NCI-H1694 treated with DMSO at 0.1 percent for 48 hours (cell line): ENCODE data around the gene CCNL2.
A peak's percentile ranks its signal among the peaks of the same experiment; 100 is the strongest.
"Not testable (repeated sequence)": the region's sequence is repeated elsewhere in the genome, so short reads cannot be mapped to it uniquely, and the experiment has no call there.

ENCODE experiments used
- DNase-seq: peaks from one replicate; lab custom pipeline; 2025; lab: John Stamatoyannopoulos, UW

Gene CCNL2

DNA sequence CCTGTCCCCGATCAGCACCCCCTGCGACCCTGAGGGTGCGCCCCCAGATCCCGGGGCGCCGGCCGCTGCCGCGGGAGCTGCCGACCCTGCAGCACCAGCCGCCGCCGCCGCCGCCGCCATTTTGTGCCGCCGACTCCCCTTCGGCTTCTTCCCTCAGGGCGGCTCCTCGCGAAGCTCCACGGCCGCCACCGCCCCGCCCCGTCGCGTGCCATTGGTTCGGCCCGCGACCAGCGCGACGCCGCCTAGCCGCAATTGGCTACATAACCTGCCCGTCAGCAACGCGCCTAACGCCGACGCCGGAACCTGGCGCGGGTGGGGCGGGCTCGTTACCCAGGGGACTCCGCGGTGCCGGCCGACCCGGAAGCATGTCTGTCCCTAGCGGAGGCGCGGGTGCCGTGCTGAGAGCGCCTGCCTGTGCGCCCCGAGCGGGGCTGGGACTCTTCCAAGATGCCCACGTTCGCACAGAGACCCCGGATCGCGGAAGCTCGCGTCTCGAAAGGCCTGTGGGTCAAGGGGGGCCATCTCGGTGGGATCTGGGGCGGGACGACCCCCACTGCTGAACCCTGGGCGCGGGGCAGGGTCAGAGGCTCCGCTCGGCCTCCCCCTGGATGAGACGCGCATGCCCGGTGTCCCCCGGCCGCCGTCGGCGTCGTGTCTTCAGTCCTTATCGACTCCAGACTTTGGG, at the start of gene CCNL2:
CCNL2 (minus strand) TSS at position 149 of the 685 bp plus-strand sequence; CDS start at position 120, 29 bp downstream.
- DNase-seq: peak; percentile 91

DNA sequence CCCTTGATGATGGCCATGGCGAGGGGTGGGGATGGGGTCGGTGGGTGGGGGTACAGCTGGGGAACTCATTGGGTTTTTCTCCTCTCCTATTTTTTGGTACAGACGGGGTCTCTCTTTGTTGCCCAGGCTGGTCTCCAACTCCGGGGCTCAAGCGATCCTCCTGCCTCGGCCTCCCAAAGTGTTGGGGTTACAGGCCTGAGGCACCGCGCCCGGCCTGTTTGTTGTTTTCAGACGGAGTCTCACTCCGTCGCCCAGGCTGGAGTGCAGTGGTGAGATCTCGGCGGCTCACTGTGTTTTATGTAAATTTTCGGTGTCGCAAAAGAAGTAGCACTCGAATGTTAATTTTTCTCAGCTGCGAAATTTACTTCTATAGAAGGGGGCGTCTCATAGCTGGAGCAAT, 47.5 kb upstream of the CCNL2 start:
- not testable (repeated sequence) for DNase-seq

DNA sequence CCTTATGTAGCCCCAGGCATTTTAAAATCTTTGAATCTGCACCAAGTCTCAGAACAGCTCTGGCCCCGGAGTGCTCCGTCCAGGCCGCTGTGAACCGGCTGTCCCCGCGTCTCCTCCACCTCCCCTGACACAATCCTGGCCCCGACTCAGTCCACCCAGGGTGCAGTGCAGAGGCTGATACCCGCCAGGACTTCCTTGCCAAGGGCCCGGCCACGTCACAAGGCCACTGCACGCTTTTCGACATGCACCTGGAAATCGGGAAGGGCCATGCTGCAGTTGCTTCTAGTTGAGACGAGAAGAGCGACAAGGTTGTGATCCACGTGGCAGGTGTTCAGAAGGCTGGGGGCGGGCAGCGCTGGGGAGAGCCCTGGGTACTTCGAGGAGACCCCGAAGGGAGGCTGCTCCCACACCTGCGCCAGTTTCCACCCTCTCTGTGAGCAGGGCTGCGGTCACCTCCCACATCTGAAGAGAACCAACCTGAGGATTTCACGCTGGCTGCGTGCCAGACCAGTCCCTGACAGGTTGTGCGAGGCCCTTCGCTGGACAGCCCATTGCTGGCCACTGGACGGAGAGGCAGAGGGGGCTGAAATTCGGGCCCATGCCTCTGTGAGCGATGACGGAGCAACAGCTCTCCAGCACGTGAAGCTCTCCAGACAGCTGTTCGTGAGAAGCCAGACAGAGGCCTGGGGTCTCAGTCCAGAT, 43.1 kb upstream of the CCNL2 start:
- DNase-seq: no peak

DNA sequence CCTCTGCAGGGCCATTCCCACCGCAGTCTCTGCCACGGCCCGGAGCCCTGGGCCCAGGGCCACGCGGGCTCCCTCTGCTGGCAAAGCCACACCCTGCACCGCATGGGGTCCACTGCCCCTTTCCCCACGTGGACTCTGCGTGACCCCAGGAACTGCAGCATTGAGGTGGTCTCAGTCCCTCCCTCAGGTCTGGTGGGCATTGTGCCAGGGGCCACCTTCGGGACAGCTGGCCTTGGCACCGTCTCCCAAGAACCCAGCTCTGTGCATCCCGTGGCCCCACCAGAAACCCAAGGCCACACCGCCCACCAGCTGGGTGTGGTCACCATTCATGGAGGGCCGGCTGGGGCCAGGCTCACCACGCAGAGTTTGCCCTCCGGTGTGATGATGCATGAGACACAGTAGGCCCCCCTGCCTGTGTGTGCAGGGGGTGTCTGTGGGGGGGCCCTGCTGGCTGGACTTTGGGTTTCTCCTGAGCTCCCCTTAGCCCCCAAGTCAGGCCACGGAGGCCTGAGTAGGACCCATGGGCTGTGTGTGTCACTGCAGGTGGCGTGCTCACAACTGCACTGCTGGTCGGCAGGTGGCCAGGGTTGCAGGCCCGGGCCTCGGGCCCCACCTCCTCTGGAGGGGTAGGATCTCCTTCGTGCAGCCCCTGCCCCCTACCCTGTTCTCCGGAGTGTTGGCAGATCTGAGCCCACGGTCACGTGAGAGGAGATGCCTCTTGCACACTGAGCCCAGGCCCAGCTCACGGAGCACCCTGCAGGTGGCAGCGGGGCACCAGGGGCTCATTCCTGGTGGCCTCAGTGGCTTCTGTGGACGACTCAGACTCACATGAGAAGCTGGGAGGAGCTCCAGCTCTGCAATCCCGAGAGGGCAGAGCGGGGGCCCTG, 42.1 kb upstream of the CCNL2 start:
- DNase-seq: peak; percentile 18

DNA sequence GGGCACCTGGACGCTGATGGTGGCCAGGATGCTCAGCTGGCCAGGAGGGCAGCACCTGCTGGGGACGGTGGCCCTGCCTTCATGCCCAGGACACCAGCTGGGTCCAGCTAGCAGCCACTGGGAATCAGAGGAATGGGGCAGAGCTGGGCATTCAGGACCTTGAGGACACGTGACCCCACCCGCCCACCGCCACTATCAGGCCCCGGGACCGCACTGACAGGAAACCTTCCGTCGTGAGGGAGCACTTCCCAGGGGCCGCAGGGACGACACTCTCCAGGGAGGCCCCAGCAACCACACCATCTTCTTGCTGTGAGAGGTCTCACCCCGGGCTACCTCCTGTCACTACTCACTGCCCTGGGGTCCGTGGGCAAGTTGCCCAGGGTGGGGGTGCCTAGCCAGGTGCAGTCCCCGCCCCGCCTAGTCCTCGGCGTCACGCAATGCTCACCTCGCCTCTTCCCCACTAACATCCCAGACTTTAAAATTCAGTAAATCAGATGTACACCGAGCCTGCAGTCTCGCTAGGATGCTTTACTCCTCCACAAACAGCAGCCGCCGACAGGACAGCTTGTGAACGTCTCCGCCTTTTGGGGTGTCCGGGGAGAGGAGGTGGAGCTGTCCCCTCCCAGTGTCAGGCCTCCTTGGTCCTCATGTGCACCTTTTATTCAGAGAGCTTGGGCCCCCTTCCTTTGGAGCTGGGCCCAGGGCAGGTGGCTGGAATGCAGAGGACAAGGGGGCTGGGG, 41.3 kb upstream of the CCNL2 start:
- DNase-seq: no peak

DNA sequence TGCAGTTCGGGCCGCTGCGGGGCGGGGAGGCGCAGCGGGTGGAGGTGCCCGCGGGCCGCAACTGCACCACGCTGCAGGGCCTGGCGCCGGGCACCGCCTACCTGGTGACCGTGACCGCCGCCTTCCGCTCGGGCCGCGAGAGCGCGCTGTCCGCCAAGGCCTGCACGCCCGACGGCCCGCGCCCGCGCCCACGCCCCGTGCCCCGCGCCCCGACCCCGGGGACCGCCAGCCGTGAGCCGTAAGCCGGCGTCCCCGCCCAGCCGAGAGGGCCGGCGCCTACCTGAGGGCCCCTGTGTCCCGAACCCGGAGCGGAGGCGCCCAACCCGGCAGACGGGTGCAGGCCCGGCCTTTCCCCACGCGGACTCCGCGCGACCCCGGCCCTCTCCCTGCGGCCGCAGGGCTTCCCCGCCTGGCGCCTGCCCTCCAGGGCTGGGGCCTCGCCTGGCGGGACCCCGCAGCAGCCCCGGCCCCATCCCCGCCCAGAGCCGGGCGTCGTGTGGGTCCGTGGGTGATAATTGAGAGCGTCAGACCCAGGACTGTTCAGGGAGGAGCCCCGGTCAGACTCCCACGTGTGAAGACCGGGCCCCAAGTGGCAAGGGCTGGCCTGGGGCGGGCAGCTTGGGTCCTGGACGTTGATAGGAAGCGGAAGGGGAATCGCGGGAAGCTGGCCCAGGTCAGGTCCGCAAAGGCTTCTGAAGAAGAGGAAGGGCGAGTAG, 40.6 kb upstream of the CCNL2 start:
- no peak for DNase-seq

DNA sequence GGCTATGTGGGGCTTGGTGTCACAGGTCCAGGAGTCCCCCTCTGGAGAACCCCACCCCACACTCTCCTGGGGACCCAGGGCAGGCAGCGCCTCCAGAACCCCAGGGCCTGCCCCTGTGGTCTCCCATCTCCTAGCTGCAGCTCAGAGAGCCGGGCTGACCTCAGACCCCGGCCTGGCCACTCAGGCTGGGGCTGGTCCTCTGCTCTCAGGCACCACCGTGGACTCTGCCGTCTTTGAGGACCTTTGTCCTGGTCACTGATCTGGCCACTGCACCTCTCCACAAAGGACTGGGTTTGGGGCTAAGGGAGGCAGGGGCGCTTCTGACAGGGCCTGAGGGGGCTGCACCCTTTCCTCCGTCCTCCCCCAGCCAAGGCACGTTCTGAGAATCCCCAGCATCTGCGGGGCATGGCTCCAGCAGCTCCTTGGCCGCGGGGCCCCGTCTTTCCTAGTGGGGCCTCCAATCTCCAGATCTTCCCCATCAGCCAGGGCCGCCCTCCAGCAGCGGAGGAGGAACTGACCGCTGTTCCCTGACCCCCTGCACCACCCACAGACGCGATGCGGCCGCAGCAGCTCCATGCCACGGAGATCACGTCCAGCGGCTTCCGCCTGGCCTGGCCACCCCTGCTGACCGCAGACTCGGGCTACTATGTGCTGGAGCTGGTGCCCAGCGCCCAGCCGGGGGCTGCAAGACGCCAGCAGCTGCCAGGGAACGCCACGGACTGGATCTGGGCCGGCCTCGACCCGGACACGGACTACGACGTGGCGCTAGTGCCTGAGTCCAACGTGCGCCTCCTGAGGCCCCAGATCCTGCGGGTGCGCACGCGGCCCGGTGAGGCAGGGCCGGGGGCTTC, 39.6 kb upstream of the CCNL2 start:
- no peak for DNase-seq

DNA sequence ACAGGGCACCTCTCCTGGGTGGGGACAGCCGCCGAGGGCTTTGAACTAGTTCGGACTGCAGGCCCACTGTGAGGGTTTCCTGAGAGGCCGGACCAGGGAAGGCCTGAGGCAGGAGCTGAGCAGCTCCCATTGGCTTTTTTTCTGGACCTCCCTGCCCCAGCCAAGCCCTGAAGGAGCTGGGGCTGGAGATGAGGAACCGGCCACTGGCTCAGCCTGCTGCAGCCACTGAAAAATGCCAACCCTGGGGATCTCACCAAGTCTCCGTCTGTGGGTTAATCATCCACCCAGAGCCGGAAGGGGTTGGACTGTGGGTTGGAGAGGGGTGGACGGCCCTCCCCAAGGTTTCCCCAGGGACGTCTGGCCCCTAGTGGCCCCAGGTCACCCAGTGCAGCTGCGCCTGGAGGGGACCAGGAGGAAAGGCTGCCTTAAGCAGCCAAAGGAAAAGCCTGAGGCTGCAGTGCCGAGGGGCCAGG, 38.8 kb upstream of the CCNL2 start:
- DNase-seq: no peak

- no peak for DNase-seq
Observed at GRCh38 chr1:1437033-1437903, 38.1 kb upstream of the CCNL2 start.

- no peak for DNase-seq
Observed at GRCh38 chr1:1436630-1437032, 37.5 kb upstream of the CCNL2 start.

GRCh38 chr1:1435911-1436629, 36.9 kb upstream of the CCNL2 start:
- no peak for DNase-seq

- DNase-seq: peak; percentile 22
Observed at GRCh38 chr1:1435106-1435903, 36.2 kb upstream of the CCNL2 start, which contains the start of gene VWA1. TSS of gene VWA1 (plus strand) at chr1:1435690. CDS start at chr1:1435749, 59 bp downstream.

GRCh38 chr1:1434824-1435105, 35.6 kb upstream of the CCNL2 start:
- no peak for DNase-seq

DNA sequence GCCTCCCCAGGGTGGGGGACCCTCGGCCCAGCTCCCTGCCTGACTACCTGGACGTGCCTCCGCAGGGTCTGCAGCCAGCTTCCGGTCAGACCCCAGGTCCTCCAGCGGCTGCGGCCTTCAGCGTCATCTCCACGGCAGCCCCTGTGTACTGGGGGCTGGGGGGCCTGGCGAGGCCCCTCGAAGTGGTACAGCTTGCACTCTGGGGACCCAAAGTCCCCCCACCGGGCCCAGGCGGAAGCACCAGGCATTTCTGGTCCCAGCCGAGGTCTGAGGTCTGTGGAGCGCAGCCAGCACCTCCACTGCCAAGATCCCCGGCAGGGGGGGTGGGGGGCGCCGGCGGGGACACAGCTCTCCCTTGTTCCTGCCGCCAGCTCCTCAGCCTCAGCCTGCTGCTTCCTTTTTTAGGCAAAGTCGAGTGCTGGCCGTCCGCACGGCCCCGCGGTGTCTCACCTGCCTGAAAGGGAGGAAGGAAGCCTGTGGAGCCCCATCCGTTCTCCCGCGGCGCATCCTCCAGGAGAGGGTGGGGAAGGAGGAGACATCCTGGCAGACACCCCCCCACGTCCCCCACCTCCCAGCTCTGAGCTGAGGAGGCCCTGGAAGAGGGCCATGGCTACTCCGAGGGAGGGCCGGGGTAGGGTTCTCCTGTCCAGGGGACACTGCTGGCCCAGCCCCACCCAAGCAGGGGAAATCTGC, 35.1 kb upstream of the CCNL2 start:
- no peak for DNase-seq

- DNase-seq: no peak
Observed at GRCh38 chr1:1433804-1434130, 34.6 kb upstream of the CCNL2 start.

DNA sequence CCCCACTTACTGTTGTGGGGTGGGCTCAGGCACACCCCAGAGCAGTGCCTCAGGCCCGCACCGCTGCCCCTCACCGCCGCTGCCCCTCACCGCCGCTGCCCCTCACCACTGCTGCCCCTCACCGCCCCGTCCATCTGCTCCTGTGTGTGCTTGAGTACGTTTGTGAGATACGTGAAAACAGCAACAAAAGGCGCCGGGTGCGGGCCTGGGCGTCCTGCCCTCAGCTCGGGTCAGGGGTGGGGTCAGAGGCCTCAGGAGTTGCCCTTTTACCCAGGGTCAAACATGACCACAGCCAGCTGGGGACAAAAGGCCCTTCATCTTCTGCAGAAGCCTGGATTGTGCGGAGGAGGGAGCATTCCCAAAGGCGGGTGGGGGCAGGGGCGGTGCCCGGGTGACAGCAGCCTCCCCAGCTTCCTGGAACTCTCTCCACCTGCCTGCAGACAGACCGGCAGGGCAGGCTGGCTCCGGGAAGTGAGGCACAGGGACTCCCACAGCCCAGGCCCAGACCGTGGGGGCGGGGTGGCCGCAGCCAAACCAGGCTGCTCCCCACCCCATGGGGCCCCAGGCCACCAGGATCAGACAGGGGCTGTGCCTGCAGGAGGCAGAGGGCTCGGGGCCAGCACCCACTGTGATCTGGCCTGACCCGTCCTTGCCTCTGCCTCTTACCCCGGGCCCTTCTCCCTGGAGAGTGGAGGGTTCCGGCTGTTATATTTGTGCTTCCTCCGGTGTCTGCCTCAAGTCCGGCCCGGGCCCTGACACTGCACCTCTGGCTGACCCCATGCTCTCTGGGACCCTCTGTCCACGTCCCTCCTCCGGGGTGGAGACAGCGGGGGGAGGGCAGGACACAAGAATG, 34.0 kb upstream of the CCNL2 start:
- peak; percentile 50 for DNase-seq
